RPMI8226 (cell line): ENCODE measurements around the gene TMEM254.
"Not testable (repeated sequence)": the region's sequence is repeated elsewhere in the genome, so short reads cannot be mapped to it uniquely, and the experiment has no call there.

Experiments used
- DNase-seq: peaks from one replicate; pipeline ENCODE4 v3.0.0-alpha.2; 2015

TMEM254 gene

DNA sequence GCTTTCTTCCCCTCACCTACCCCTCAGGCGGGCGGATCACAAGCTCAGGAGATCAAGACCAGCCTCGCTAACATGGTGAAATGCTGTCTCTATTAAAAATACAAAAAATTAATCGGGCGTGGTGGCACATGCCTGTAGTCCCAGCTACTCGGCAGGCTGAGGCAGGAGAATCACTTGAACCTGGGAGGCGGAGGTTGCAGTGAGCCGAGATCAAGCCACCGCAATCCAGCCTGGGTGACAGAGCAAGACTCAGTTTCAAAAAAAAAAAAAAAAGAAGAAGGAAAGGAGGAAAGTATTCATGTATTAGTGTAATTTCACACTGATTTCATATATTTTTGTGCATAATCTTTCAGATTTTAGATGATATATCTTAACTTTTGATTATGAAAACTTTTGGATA is 55.2 kb downstream of the TMEM254 start:
- not testable (repeated sequence) for DNase-seq

DNA sequence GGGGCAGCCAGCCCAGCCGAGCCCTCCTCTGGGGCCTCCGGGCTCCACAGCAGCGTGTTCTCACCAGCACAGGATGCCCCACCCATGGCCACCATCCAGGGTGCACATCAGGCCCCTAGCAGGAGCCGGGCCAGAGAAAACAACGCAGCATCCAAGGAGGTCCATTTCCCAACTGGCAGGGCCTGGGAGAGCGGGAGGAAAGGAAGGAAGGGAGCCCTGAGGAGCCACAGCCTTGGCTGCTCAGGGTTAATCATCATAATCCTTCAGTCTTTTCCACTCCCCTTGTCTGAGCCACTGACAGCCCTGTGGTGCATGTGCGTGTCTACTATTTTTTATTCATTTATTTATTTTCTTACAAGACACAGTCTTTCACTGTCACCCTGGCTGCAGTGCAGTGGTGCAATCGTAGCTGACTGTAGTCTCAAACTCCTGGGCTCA is 57.7 kb downstream of the TMEM254 start:
- DNase-seq = no peak

DNA sequence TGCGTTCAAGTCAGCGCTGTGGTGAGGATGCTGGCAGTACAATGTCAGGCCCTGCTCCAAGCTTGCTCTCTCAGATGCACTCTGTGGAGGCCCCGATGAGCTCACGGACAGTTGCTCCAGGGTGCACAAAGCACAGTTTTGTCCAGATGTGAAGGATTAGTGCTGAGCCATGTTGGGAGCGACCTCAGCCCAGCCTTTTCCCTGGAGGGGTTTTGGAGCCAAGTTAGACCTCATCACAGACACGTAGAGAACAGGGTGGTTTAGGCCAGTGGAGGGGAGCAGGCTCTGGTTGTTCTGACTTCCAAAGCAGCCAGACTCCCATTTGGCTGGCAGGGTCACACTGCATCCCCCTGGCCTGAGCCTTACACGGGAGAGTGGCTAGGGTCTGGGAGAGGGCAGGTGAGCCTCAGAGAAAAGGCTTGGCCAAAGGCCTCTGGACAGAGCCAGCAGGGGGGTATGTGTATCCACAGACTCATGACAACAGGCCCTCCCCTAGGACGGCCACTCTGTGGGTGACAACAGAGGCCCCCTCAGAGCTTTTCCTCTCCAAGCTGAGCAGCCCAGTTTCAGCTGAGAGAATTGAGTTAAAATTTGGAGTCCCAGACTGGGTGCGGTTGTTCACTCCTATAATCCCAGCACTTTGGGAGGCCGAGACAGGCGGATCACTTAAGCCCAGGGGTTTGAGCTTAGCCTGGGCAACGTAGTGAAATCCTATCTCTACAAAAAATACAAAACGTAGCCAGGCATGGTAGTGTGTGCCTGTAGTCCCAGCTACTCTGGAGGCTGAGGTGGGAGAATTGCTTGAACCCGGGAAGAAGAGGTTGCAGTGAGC is 58.8 kb downstream of the TMEM254 start:
- DNase-seq = no peak

DNA sequence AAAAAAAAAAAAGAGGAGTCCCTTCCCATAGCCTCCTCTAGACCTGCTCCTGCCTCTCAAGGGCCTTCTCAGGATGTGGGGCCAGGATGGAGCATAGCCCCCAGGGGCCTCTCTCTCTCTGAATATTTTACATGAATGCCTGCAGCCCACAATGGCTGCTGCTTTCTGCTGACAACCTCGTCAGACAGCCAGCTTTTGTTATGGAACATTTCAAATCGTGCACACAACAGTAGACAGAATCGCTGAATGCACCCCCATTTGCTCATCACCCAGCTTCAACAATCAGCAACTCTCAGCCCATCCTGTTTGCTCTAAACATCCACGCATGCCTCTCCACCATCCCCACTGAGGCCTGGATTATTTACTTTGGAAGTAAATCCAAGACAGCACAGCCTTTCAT is 59.5 kb downstream of the TMEM254 start:
- DNase-seq = no peak

DNA sequence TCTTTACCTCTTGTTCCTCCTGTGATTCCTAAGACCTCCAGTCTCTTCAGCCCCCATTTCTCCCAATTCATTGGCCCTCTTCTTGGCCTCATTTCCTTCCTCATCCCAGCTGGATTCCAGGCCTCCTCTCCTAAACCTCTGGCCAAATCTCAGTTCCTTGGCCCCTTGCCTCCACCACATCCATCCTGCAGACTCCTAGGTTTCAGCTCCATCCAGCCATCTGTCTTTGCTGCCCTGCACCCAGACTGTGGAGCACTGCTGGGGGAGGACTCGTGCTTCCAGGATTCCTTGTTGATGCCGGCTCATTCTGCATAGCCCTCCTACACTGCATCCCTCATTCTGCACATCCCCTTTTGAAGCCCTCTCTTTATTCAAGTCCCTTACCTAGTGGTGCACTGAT is 60.8 kb downstream of the TMEM254 start:
- DNase-seq = no peak

DNA sequence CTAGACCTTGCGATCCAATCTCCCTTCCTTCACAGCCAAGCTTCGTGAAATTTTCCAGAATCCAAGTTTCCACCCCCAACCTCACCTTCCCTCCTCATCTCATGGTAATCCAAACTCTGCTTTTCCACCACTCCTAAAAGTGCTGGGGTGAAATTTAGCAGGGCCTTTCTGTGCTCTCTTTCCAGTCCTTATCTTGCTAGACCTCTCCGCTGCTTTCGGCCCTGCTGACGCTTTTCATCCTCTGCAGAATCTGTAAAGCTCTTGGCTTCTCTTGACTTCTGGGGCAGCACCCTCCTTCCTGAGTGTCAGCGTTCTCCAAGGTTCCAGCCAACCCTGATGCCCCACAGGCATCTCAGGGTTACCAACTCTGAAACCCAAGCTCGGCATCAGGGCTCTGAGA is 61.8 kb downstream of the TMEM254 start:
- DNase-seq = no peak

DNA sequence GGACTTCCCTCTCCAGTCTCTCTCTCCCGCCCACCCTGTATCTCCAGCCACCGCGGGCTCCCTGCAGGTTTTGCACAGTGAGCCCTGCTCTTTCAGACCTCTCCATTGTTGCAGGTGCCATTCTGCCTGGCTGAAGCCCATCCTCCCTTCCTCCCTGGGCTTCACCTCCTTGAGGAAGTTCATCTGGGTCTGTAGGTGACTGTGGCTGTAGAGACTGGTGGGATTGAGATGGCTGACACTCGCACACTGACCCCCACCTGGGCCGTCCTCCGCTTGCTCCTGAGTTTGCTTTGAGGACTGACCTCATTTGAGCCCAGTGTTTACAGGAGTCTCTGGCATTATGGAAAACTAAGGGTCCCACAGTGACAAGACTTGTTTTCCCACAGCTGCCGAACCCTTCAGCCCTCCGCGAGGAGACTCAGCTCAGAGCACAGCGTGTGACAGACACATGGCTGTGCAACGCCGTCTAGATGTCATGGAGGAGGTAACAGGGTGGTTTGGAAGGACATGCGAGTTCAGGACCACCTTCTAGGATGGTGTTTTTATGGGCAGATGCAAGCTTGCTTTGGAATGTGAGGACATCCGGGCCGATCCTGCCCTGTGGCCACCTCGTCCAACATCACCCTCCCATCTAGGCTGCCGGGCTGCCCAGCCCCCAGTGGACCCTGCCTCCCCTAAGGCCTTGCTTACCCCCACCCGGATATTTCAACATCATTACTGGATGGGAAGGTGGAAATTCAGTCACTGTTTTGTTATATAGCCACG is 63.4 kb downstream of the TMEM254 start:
- no peak for DNase-seq
